Caco-2 (cell line): Measurements from ENCODE around the gene GSTA2. TPM values are rescaled to one million over a fixed set of nuclear protein-coding genes. Genes with fewer than 3 reads are reported as not detected.
"Not testable (repeated sequence)": the region's sequence is repeated elsewhere in the genome, so short reads cannot be mapped to it uniquely, and the experiment has no call there.

Source experiments
- BruUV-seq: library from RNA; stranded (reverse); fragments of 400-500 nt; replicated peaks from 2 replicates; lab custom pipeline; 2021; lab: Mats Ljungman, UMichigan
- CTCF ChIA-PET: fragments of 300-600 bp; sonication (Branson Sonifier 250); formaldehyde crosslinking; loops from one replicate; lab custom pipeline; 2022; ENCODE audit warnings: antibody characterized with exemption; lab: Charles Lee
- POLR2A ChIA-PET: fragments of 300-600 bp; sonication (Branson Sonifier 250); formaldehyde crosslinking; loops from one replicate; lab custom pipeline; 2022; ENCODE audit warnings: antibody characterized with exemption; lab: Charles Lee
- DNase-seq, 2 experiments: peaks; one replicate each; pipeline versions ENCODE4 v3.0.0 to v3.0.0-alpha.2; 2020 to 2022
- H3K27me3 ChIP-seq: replicated peaks from 2 replicates; pipeline ENCODE4 v1.6.0; 2011; ENCODE audit warnings: low read length; ENCODE audit not compliant: control insufficient read depth, insufficient read depth
- H3K36me3 ChIP-seq: 2 replicates; pipeline ENCODE4 v1.5.1; 2011; ENCODE audit warnings: low read length; ENCODE audit not compliant: control insufficient read depth, insufficient read depth
- H3K4me1 ChIP-seq: fragments of 250-450 bp; sonication (Bioruptor Pico); 2 replicates; pipeline ENCODE4 v1.5.1; 2020; ENCODE audit warnings: mild to moderate bottlenecking
- H3K4me3 ChIP-seq: 2 replicates; pipeline ENCODE4 v1.5.1; 2011; ENCODE audit warnings: low read depth, mild to moderate bottlenecking, control low read depth, low read length
- H3K9me3 ChIP-seq: fragments of 250-450 bp; sonication (Bioruptor Pico); 2 replicates; pipeline ENCODE4 v1.5.1; 2020; ENCODE audit warnings: mild to moderate bottlenecking, moderate library complexity
- H3K27ac Mint-ChIP-seq: one replicate; pipeline ENCODE4 v1.8.0; 2022; ENCODE audit warnings: mixed read lengths; ENCODE audit not compliant: unreplicated experiment
- H3K27me3 Mint-ChIP-seq: one replicate; pipeline ENCODE4 v1.8.0; 2022; ENCODE audit warnings: mixed read lengths; ENCODE audit not compliant: insufficient read depth, unreplicated experiment
- H3K36me3 Mint-ChIP-seq: one replicate; pipeline ENCODE4 v1.8.0; 2022; ENCODE audit warnings: mild to moderate bottlenecking, mixed read lengths; ENCODE audit not compliant: insufficient read depth, unreplicated experiment
- H3K4me1 Mint-ChIP-seq: one replicate; pipeline ENCODE4 v1.8.0; 2022; ENCODE audit warnings: low read depth, mixed read lengths; ENCODE audit not compliant: unreplicated experiment
- H3K4me3 Mint-ChIP-seq: one replicate; pipeline ENCODE4 v1.8.0; 2022; ENCODE audit warnings: mild to moderate bottlenecking, moderate library complexity, mixed read lengths; ENCODE audit not compliant: unreplicated experiment
- H3K9me3 Mint-ChIP-seq: one replicate; pipeline ENCODE4 v1.8.0; 2022; ENCODE audit warnings: mixed read lengths; ENCODE audit not compliant: unreplicated experiment
- CTCF ChIP-seq, 2 experiments: fragments of 200-600 bp in 1 of 2; IDR thresholded peaks; 1 replicate in 1 of 2; 2 replicates in 1 of 2; pipeline versions ENCODE4 v1.5.1 to v1.8.0; 2011 to 2022; ENCODE audit warnings: antibody characterized with exemption in 1 of 2, control low read depth in 1 of 2, inconsistent platforms in 1 of 2, low read depth in 1 of 2, low read length in 1 of 2, mild to moderate bottlenecking in 1 of 2, moderate library complexity in 1 of 2; ENCODE audit not compliant: insufficient read depth in 1 of 2, severe bottlenecking in 1 of 2, unreplicated experiment in 1 of 2
- intact Hi-C: fragments of 100-400 bp; cut with micrococcal nuclease; formaldehyde crosslinking; loops from one replicate; pipeline ENCODE4 v1.10.0; 2022; ENCODE audit not compliant: unreplicated experiment
- total RNA-seq: library from RNA; stranded (reverse); gene quantifications from 2 replicates; pipeline ENCODE4 v1.2.3, GENCODE V29; 2022

Gene GSTA2
- total RNA-seq, 1 experiment from 2014 or later = 65.4 TPM

- TF ChIP-seq CTCF (IDR thresholded peaks at IDR 0.05; ENCODE audit: insufficient read depth in 1 of 2, low read depth in 1 of 2, low read length in 1 of 2, severe bottlenecking in 1 of 2, unreplicated experiment in 1 of 2) = no peak
- Mint-ChIP-seq H3K27me3 (no peaks in the 10 kb centered on the region), H3K9me3 (no peaks in the 10 kb centered on the region), H3K4me3 (no peak overlapping the region), H3K4me1 (peaks cover 25% of the 10 kb centered on the region), H3K27ac (no peak overlapping the region), H3K36me3 (no peaks in the 10 kb centered on the region)
- ChIA-PET CTCF (no interaction called here), POLR2A (no interaction called here)
- intact Hi-C loops = no loop called here
- no peak for DNase-seq
- peaks cover 13% of the 10 kb centered on the region for H3K4me1 ChIP-seq
- no peaks in the 10 kb centered on the region for H3K36me3 ChIP-seq
- no peak overlapping the region for H3K4me3 ChIP-seq
- H3K9me3 ChIP-seq = no peaks in the 10 kb centered on the region
- no TSS peak for BruUV-seq
- H3K27me3 ChIP-seq = no peaks in the 10 kb centered on the region
Measured at GRCh38 chr6:52786249-52786956, 23.1 kb upstream of the GSTA2 start.

GRCh38 chr6:52782696-52783274 is 19.5 kb upstream of the GSTA2 start:
- H3K9me3 Mint-ChIP-seq, H3K27me3 Mint-ChIP-seq, H3K4me1 Mint-ChIP-seq, H3K4me1 ChIP-seq, H3K4me3 Mint-ChIP-seq, DNase-seq, H3K4me3 ChIP-seq, H3K27me3 ChIP-seq, CTCF ChIA-PET, H3K36me3 ChIP-seq, BruUV-seq, H3K9me3 ChIP-seq, intact Hi-C loops, H3K36me3 Mint-ChIP-seq, H3K27ac Mint-ChIP-seq, POLR2A ChIA-PET: not testable (repeated sequence)

DNA sequence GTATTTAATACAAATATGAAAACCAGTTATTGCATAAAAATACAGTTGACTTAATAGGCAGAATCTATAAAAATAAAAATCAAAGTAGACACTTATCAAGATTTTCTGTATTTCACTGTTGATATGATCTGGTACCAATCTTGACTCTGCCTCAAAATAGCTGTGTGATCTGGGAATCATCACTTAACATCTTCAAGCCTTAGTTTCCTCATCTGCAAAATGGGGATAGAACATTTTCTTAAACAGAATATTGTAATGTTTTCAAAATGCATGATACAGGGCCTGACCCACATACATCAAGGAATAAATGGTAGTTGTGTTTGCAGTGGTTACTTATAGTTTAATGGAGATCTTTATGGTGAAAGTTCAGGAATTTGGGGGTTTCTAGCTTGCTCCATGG is 18.9 kb upstream of the GSTA2 start:
- H3K27me3 ChIP-seq, H3K27ac Mint-ChIP-seq, H3K9me3 Mint-ChIP-seq, H3K36me3 ChIP-seq, H3K4me3 Mint-ChIP-seq, BruUV-seq, H3K9me3 ChIP-seq, POLR2A ChIA-PET, CTCF ChIA-PET, DNase-seq, H3K36me3 Mint-ChIP-seq, intact Hi-C loops, H3K4me1 ChIP-seq, H3K4me3 ChIP-seq, H3K4me1 Mint-ChIP-seq, H3K27me3 Mint-ChIP-seq: not testable (repeated sequence)

GRCh38 chr6:52779237-52779636 is 16.0 kb upstream of the GSTA2 start:
- no peak for TF ChIP-seq CTCF (IDR thresholded peaks at IDR 0.05; ENCODE audit: insufficient read depth in 1 of 2, low read depth in 1 of 2, low read length in 1 of 2, severe bottlenecking in 1 of 2, unreplicated experiment in 1 of 2)

GRCh38 chr6:52776711-52777351 is 13.6 kb upstream of the GSTA2 start:
- POLR2A ChIA-PET, H3K36me3 ChIP-seq, BruUV-seq, intact Hi-C loops, H3K27ac Mint-ChIP-seq, H3K4me1 Mint-ChIP-seq, CTCF ChIA-PET, H3K4me1 ChIP-seq, H3K27me3 Mint-ChIP-seq, H3K36me3 Mint-ChIP-seq, H3K4me3 ChIP-seq, H3K4me3 Mint-ChIP-seq, H3K9me3 ChIP-seq, H3K9me3 Mint-ChIP-seq, H3K27me3 ChIP-seq, DNase-seq: not testable (repeated sequence)

More at GRCh38 chr6:52779237-52779636, 16.0 kb upstream of the GSTA2 start:
- H3K9me3 Mint-ChIP-seq = peaks cover 10% of the 10 kb centered on the region
- H3K4me3 Mint-ChIP-seq = no peak overlapping the region
- Histone ChIP-seq H3K4me1 (no peaks in the 10 kb centered on the region), H3K27me3 (no peaks in the 10 kb centered on the region), H3K36me3 (no peaks in the 10 kb centered on the region), H3K4me3 (no peak overlapping the region), H3K9me3 (no peaks in the 10 kb centered on the region)
- no TSS peak for BruUV-seq
- ChIA-PET CTCF (no interaction called here), POLR2A (no interaction called here)
- intact Hi-C loops = no loop called here
- no peak overlapping the region for H3K27ac Mint-ChIP-seq
- DNase-seq = no peak
- H3K27me3 Mint-ChIP-seq = no peaks in the 10 kb centered on the region
- H3K36me3 Mint-ChIP-seq = no peaks in the 10 kb centered on the region
- H3K4me1 Mint-ChIP-seq = no peaks in the 10 kb centered on the region
